Measurements from ENCODE around the gene POLR3B. TPM values are rescaled to one million over a fixed set of nuclear protein-coding genes. Genes with fewer than 3 reads are reported as not detected.

Gene POLR3B
- total RNA-seq, 1 experiment from 2014 or later = 10.7 TPM

DNA sequence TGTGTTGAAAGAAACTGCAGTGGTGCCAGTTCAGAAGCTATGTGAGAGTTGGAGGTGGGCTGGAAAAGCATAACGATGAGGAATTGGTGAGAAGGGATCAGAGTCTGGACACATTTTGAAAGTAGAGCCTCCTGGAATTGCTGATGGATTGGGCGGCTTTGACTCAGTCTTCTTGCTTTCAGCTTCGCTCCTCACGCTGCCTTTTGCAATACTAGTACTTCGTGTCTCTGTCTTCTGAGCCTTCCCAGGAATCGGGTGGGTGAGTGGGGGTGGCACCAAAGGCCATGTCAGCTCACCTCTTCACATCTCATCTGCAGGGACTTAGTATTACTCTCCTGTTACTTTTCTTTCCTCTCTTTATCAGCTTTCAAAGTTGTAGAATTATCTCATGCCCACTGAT, 123.7 kb downstream of the POLR3B start:
- Histone ChIP-seq H3K9me3 (ENCODE audit: control insufficient read depth in 1 of 2, insufficient read depth in 1 of 2, low read depth in 1 of 2, low read length in 2 of 2) (no peaks in the 10 kb centered on the region), H3K4me2 (ENCODE audit: low read length) (no peak overlapping the region), H3K79me2 (ENCODE audit: insufficient read depth, low read length) (no peaks in the 10 kb centered on the region), H3K27ac (ENCODE audit: low read depth, low read length) (no peak overlapping the region), H3K9me2 (ENCODE audit: insufficient read depth) (no peaks in the 10 kb centered on the region), H3K4me3 (replicated peaks in 1 of 2; ENCODE audit: low read depth in 1 of 2, low read length in 2 of 2) (no peak overlapping the region), H2AFZ (ENCODE audit: low read depth, low read length, poor library complexity, severe bottlenecking) (no peak overlapping the region), H3K4me1 (ENCODE audit: control insufficient read depth in 1 of 2, insufficient read depth in 2 of 2, low read length in 2 of 2) (no peaks in the 10 kb centered on the region), H3K27me3 (ENCODE audit: insufficient read depth, low read length) (no peaks in the 10 kb centered on the region), H3K9ac (ENCODE audit: low read length) (no peak overlapping the region), H3K36me3 (ENCODE audit: control insufficient read depth in 1 of 2, insufficient read depth in 2 of 2, low read length in 2 of 2) (no peaks in the 10 kb centered on the region), H4K20me1 (ENCODE audit: insufficient read depth) (no peaks in the 10 kb centered on the region)
- ATAC-seq = no peak
- RAD21 ChIA-PET (ENCODE audit: low non-redundant PET in 1 of 2, low total read pairs in 2 of 2, uncharacterized antibody in 2 of 2, unreplicated experiment in 2 of 2) = no interaction called here
- TF ChIP-seq, protein P1, sequence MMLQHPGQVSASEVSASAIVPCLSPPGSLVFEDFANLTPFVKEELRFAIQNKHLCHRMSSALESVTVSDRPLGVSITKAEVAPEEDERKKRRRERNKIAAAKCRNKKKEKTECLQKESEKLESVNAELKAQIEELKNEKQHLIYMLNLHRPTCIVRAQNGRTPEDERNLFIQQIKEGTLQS (IDR thresholded peaks at IDR 0.05) = no peak
- TF ChIP-seq SP1 (IDR thresholded peaks at IDR 0.05; ENCODE audit: low read depth) (no peak), ELF1 (IDR thresholded peaks at IDR 0.05; ENCODE audit: borderline replicate concordance, low read depth) (no peak), SIN3A (IDR thresholded peaks at IDR 0.05; ENCODE audit: low read depth) (no peak), RAD21 (IDR thresholded peaks at IDR 0.05; ENCODE audit: low read depth) (no peak), REST (IDR thresholded peaks at IDR 0.05; ENCODE audit: low read depth) (no peak), EZH2 (IDR thresholded peaks at IDR 0.05) (no peak), POLR2A (IDR thresholded peaks at IDR 0.05; ENCODE audit: borderline replicate concordance, extremely low read depth, insufficient read depth, insufficient read length) (no peak), CTCF (IDR thresholded peaks at IDR 0.05 in 2 of 3, conservative IDR thresholded peaks at IDR 0.05 in 1 of 3; ENCODE audit: borderline replicate concordance in 1 of 3, insufficient read depth in 1 of 3, low read depth in 2 of 3, low read length in 2 of 3) (no peak), CBX3 (IDR thresholded peaks at IDR 0.05; ENCODE audit: low read depth) (no peak), ZNF274 (IDR thresholded peaks at IDR 0.05; ENCODE audit: low read depth, low read length) (no peak), POLR2AphosphoS5 (IDR thresholded peaks at IDR 0.05; ENCODE audit: low read depth, low read length) (no peak), EZH2phosphoT487 (IDR thresholded peaks at IDR 0.05; ENCODE audit: borderline replicate concordance) (no peak), MAX (IDR thresholded peaks at IDR 0.05) (no peak), EGR1 (IDR thresholded peaks at IDR 0.05; ENCODE audit: low read depth) (no peak)
- CTCF ChIA-PET = no interaction called here
- intact Hi-C loops (cut with micrococcal nuclease) = no loop called here
- BruUV-seq (replicated peaks) = no TSS peak
- POLR2A ChIA-PET = no interaction called here
- no peak for DNase-seq (ENCODE audit: low read depth, low spot score)

All from HCT116 (cell line).